Stimulated activated CD4-positive, alpha-beta T cell treated with anti-CD3 and anti-CD28 coated beads, Interleukin-2, amount 100 ng/mL, for 4 hours (primary cell): ENCODE data around the gene ABHD6.
"Not testable (repeated sequence)": the region's sequence is repeated elsewhere in the genome, so short reads cannot be mapped to it uniquely, and the experiment has no call there.

ENCODE experiments used
- DNase-seq: peaks from one replicate; pipeline ENCODE4 v3.0.0-alpha.2; 2020; ENCODE audit warnings: low read depth

ABHD6 gene

DNA sequence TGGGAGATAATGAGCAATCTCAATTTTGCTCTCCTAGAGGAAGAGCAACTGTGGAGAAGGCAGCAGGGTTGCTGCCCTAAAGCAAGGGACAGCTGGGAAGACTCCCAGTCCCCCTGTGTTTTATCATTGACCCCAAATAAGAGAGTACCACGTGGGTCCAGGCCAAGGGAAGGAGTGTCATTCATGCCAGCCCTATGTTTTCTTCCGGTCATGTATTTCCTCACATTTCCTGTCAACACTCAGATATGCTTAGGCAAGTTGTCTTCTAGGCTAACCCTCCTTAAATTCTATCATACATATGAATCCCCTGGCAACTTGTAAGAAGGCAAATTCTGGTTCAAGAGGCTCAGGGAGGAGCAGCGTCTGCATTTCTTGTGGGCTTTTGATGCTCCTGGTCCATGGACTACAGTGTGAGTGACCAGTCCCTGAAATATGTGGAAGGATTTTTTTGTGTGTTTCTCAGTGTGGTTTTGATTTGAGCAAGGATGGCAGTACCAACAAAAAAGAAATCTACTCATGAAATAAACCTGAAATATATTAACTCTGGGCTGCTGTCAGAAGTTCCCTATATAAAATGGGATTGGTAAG is 36.5 kb downstream of the ABHD6 start:
- no peak for DNase-seq

DNA sequence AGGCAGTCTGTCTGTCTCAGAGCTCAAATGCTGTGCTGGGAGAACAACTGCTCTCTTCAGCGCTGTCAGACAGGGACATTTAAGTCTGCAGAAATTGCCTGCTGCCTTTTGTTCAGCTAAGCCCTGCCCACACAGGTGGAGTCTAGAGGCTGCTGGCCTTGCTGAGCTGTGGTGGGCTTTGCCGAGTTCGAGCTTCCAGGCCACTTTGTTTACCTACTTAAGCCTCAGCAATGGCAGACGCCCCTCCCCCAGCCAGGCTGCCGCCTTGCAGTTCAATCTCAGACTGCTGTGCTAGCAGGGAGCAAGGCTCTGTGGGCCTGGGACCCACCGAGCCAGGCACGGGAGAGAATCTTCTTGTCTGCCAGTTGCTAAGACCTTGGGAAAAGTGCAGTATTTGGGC is 43.5 kb downstream of the ABHD6 start:
- DNase-seq = no peak

DNA sequence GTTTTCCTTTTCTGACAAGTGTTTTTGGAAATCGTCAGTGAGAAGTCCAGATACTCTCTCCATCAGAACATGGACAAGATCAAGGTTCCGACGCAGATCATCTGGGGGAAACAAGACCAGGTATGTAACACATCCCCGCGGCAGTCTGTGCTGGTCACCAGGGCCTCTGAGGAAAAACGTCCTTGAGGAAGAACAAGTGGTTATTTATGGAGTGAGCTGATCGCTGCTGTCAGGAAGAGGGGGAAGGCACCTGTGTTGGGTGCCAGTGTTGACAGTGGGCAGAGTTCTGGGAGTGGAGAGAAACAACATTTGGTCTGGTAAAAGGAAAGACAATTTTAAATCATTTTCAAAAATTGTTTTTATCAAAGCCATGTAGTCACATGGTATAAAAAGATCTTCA is 47.7 kb downstream of the ABHD6 start:
- DNase-seq = no peak

GRCh38 chr3:58287354-58287753 is 49.8 kb downstream of the ABHD6 start:
- no peak for DNase-seq

GRCh38 chr3:58288011-58288728 is 50.6 kb downstream of the ABHD6 start:
- DNase-seq = no peak

- DNase-seq = not testable (repeated sequence)
Measured at GRCh38 chr3:58288964-58289613, 51.5 kb downstream of the ABHD6 start.

GRCh38 chr3:58290446-58290845 is 52.9 kb downstream of the ABHD6 start:
- not testable (repeated sequence) for DNase-seq

DNA sequence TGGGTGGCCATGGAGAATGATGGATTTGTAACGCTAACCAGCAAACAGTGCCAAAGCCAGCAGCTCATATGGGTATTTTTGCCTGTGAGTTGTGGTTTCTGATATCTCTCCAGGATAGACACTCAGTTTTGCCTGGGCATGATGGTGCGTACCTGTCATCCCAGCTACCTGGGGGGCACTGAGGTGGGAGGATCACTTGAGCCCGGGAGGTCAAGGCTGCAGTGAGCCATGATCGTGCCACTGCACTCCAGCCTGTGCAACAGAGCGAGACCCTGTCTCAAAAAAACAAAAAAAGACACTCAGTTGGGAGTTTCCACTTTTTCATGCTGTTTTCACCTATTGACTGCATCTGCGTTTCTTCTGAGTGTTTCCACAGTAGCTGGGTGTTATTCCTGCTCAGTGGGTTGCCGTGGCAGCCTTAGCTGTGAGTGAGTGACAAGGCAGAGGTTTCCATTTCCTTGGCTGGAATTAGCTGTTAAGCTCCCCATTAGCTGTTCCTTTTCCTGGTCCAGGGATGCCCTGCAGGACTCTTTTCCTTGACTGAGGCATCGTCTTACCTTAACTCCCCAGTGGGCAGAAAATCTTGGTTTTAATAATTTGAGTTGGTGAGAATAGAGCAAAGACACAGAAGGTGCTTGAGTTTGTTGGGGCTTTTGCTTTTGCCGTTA is 54.2 kb downstream of the ABHD6 start:
- no peak for DNase-seq

DNA sequence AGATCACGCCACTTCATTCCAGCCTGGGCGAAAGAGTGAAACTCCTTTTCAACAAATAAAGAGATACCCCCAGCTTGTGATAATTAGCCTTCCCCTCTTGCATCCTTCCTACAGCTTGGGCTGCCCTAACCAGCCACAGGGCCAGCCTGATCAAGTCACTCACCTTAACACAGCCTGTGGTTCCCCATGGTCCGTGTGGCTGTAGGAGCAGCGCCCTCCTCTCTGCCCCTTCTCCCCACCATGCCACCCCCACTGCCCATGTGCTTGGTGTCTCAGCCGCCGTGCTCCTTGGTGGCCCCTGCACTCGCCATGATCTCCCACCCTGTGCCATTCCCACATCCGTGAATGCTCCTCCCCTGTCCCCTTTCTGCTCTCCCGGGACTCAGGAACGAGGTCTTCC is 55.3 kb downstream of the ABHD6 start:
- DNase-seq = no peak

- DNase-seq = no peak
Measured at GRCh38 chr3:58293516-58293915, 55.9 kb downstream of the ABHD6 start.

DNA sequence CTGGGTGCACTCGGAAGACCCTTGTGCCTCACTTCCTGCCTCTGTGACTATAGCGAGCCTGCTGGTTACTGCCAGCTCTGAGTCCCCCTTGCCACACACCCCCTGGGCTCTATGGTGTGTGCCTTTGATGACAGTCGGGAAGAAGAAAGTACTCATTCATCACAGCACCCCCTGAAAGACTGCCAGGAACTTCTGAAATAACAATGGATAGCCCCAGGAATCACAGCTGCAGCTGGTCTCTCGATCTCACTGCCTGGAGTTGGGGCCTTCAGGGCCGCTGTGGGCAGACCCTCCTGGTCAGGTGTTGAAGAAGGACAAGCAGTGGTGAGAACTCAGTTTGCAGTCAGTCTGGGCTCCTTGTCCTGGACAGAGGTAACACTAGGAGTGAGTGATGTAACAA is 58.7 kb downstream of the ABHD6 start:
- no peak for DNase-seq

- DNase-seq = no peak
Measured at GRCh38 chr3:58296843-58297242, 59.3 kb downstream of the ABHD6 start.

DNA sequence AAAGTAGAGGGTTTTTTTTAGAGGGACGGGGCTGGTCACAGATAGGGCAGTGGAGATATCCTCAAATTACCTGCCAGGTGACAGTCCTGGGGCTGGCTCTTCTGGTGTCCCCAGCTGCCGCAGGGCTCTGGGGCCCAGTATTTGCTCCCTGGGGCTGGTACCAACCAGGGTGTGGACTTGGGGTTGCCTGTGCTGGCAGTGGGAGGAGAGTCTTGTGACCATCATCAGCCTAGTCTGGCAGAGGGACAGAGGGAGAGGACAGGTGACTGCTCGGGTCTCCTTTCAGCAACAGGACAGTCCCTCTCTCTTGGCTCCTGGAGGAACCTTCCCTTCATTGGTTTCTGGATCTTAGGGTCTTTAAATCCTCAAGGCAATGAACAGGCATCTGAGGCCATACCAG is 60.6 kb downstream of the ABHD6 start:
- no peak for DNase-seq

DNA sequence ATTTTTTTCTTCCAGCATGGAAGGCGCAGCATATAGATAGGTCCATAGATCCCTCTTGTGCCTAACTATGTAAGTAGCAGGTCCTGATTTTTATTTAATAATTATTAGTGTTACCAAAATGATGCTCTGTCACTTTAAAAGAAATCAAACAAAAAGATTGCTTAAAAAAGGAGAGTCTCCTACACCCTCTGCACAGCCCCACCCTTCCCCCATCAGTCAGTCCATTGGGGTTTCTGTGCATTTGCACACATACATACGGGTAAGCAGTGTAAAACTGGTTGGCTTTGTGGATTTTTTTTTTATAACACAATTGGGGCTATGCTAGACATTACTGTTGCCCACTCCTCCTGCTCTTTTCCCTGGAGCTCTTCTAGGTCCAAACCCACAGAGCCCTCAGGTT is 61.5 kb downstream of the ABHD6 start:
- no peak for DNase-seq

DNA sequence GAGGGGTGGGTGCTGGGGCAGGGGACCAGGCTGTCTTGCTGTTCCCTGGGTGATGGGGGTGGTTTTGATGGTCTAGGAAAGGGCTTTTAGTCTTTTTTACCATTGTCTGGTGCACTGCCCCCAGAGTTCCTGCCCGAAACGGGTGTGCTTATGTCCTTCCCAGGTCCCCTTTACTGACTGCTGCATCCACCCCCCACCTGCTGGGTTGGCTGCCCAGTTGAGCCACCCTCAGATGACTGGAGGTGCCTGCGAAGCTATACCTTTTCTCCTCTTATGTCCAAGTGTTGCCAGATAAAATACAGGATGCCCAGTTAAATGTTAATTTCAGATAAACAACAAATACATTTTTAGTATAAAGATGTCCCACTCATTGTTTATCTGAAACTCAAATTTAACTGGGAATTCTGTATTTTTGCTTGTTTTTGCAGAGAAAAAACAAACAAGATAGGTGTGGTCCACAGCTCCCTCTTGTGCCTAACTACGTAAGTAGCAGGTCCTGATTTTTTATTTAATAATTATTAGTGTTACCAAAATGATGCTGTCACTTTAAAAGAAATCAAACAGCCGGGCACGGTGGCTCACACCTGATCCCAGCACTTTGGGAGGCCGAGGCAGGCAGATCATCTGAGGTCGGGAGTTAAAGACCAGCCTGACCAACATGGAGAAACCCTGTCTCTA is 62.4 kb downstream of the ABHD6 start:
- DNase-seq = no peak

DNA sequence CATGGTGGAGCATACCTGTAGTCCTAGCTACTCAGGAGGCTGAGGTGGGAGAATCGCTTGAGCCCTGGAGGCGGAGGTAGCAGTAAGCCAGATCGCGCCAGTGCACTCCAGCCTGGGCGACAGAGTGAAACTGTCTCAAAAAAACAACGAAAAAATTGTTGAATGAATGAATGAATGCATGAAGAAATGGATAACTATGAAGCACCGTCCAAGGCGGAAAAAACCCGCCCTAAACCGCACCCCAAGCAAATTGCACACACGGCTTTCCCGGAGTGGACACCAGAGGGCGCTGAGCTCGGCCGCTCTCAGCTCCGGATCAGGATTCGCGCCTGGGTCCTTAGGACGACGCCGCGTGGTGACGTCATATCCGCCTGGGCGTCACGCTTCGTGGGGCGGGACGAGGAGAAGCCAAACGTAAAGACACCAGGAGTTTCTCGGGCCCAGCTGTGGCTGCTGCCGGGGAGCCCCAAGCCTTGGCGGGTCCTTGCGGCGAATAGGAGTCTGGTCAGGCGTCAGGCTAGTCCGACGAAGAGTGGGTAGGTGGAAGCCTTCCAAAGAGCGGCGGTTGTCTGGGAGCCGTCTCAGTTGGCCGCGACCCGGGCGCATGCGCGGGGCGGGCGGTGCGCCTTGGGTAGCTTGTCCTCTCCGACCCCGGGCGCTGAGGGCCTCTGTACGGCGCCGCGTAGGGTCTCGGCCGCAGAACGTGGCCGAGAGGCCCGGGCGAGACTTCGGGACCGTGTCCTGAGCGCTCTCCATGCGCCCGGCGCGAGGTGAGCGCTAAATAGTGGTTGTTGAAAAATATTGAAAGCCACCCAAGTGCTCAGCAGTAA is 68.5 kb downstream of the ABHD6 start, which contains the start of the genes HTD2 and RPP14:
HTD2 (plus strand) TSS at position 639 of the 830 bp plus-strand sequence. CDS start 11,094 bp downstream, outside the sequence.
RPP14 (plus strand) TSS at position 364 of the 830 bp plus-strand sequence. CDS start 4,085 bp downstream, outside the sequence.
- peak; percentile 97 for DNase-seq

DNA sequence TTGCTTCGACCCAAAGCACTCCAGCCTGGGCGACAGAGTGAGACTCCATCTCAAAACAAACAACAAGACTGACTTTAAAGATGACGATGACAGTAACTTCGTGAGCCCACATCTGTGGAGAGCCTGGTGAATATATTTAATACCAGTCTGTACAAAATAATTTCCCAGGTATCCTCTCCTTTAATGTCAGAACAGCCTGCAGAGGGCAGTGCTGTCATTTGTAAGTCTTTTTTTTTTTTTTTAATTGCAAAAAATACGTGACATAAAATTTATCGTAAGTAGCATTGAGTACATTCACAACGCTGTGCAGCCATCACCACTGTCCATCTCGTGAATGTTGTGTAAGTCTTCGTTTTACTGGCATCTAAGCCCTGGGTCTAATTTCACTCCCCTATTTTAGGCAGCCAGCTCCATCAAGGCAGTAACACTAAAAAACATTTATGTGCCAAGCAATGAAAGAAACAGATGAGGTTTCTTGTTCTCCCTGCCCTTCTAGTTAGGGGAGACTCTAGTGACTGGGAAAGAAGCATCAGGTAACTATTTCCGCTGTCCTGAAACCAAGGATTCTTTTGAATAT is 70.1 kb downstream of the ABHD6 start:
- no peak for DNase-seq

DNA sequence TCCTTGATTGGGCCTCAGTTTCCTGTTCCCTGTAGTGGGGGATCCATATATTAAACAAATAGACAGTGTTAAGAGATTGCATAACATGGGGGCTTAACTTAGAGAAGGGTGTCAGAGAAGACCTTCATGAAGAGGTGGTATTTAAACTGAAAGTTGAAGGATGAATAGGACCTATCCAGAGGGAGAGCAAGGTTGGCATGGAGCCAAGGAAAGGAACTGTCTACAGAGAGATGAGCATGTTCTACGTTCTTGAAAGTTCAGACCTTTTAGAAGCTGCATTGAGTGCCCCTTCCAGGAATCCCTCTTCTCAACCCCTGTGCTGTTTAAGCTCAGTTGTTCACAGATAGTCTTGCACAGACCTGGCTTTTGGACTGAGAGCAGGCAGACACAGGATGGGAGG is 71.1 kb downstream of the ABHD6 start:
- no peak for DNase-seq

GRCh38 chr3:58317811-58318210 is 80.2 kb downstream of the ABHD6 start:
- DNase-seq = no peak

- no peak for DNase-seq
Measured at GRCh38 chr3:58321791-58322190, 84.2 kb downstream of the ABHD6 start.

- no peak for DNase-seq
Measured at GRCh38 chr3:58322793-58323192, 85.2 kb downstream of the ABHD6 start.
